Skeletal muscle tissue (tissue), 4 donors: Measurements from ENCODE around the gene UBE4B. TPM values are rescaled to one million over a fixed set of nuclear protein-coding genes. Genes with fewer than 3 reads are reported as not detected.

Source experiments
- H3K27ac ChIP-seq: one replicate; pipeline ENCODE4 v1.7.0; 2013; ENCODE audit warnings: mild to moderate bottlenecking, low read depth, low read length, inconsistent platforms
- H3K27me3 ChIP-seq, 3 donors: one replicate each; pipeline ENCODE4 v1.7.0; 2013; ENCODE audit warnings: low read length in 3 of 3; ENCODE audit not compliant: control insufficient read depth in 3 of 3, insufficient read depth in 3 of 3
- H3K36me3 ChIP-seq, 3 donors: one replicate each; pipeline ENCODE4 v1.7.0; 2013; ENCODE audit warnings: low read length in 3 of 3; ENCODE audit not compliant: control insufficient read depth in 3 of 3, insufficient read depth in 3 of 3
- H3K4me1 ChIP-seq, 3 donors: one replicate each; pipeline ENCODE4 v1.7.0; 2013; ENCODE audit warnings: low read length in 3 of 3, mild to moderate bottlenecking in 3 of 3; ENCODE audit not compliant: control insufficient read depth in 3 of 3, insufficient read depth in 3 of 3
- H3K4me3 ChIP-seq, 3 donors: one replicate each; pipeline ENCODE4 v1.7.0; 2013; ENCODE audit warnings: low read length in 3 of 3
- H3K9ac ChIP-seq, 3 donors: one replicate each; pipeline ENCODE4 v1.7.0; 2013; ENCODE audit warnings: low read length in 3 of 3, mild to moderate bottlenecking in 3 of 3, moderate library complexity in 2 of 3, low read depth in 1 of 3
- H3K9me3 ChIP-seq, 3 donors: one replicate each; pipeline ENCODE4 v1.7.0; 2013; ENCODE audit warnings: low read length in 3 of 3; ENCODE audit not compliant: control insufficient read depth in 3 of 3
- total RNA-seq: library from RNA; depleted of rRNA; stranded (reverse); fragments of >200 nt; gene quantifications from one replicate; pipeline ENCODE4 v1.2.3, GENCODE V29; 2014
- donor health status: Osteomylitis.

The UBE4B gene
- total RNA-seq, 1 donor from 2014 or later: 25.1 TPM

- Histone ChIP-seq H3K36me3 (peaks cover 5 to 15% (median 7%) of the 10 kb centered on the region in 3 donors), H3K4me3 (no peak overlapping the region), H3K9me3 (no peaks in the 10 kb centered on the region)
These were observed 45.7 kb downstream of the UBE4B start for GRCh38 chr1:10078494-10078893.

GRCh38 chr1:10080523-10080922 lies 47.8 kb downstream of the UBE4B start:
- no peak overlapping the region for H3K27ac ChIP-seq

More at GRCh38 chr1:10078494-10078893, 45.7 kb downstream of the UBE4B start:
- peaks cover 0 to 4% (median 0%) of the 10 kb centered on the region in 3 donors for H3K4me1 ChIP-seq
- H3K27me3 ChIP-seq: no peaks in the 10 kb centered on the region
- H3K9ac ChIP-seq: no peak overlapping the region
- no peak overlapping the region for H3K27ac ChIP-seq

GRCh38 chr1:10082785-10083479 lies 50.2 kb downstream of the UBE4B start:
- Histone ChIP-seq H3K9me3 (no peaks in the 10 kb centered on the region), H3K27ac (no peak overlapping the region), H3K4me1 (no peaks in the 10 kb centered on the region), H3K4me3 (no peak overlapping the region), H3K36me3 (peaks cover 2 to 8% (median 4%) of the 10 kb centered on the region in 3 donors), H3K27me3 (no peaks in the 10 kb centered on the region), H3K9ac (no peak overlapping the region)

More at GRCh38 chr1:10080523-10080922, 47.8 kb downstream of the UBE4B start:
- Histone ChIP-seq H3K27me3 (no peaks in the 10 kb centered on the region), H3K9me3 (no peaks in the 10 kb centered on the region), H3K4me1 (no peaks in the 10 kb centered on the region), H3K9ac (no peak overlapping the region), H3K36me3 (peaks cover 4 to 10% (median 5%) of the 10 kb centered on the region in 3 donors), H3K4me3 (no peak overlapping the region)

GRCh38 chr1:10084045-10084444 lies 51.3 kb downstream of the UBE4B start:
- Histone ChIP-seq H3K36me3 (peaks cover 2 to 4% (median 4%) of the 10 kb centered on the region in 3 donors), H3K9ac (no peak overlapping the region)

GRCh38 chr1:10085076-10085475 lies 52.3 kb downstream of the UBE4B start:
- no peak overlapping the region for H3K4me3 ChIP-seq
- H3K27ac ChIP-seq: no peak overlapping the region
- H3K9me3 ChIP-seq: no peaks in the 10 kb centered on the region
- H3K9ac ChIP-seq: no peak overlapping the region
- H3K27me3 ChIP-seq: no peaks in the 10 kb centered on the region
- no peaks in the 10 kb centered on the region for H3K4me1 ChIP-seq
- H3K36me3 ChIP-seq: peaks cover 2 to 4% (median 4%) of the 10 kb centered on the region in 3 donors

More at GRCh38 chr1:10084045-10084444, 51.3 kb downstream of the UBE4B start:
- H3K9me3 ChIP-seq: no peaks in the 10 kb centered on the region
- H3K4me1 ChIP-seq: no peaks in the 10 kb centered on the region
- no peak overlapping the region for H3K27ac ChIP-seq
- no peaks in the 10 kb centered on the region for H3K27me3 ChIP-seq
- H3K4me3 ChIP-seq: no peak overlapping the region

GRCh38 chr1:10087210-10087609 lies 54.5 kb downstream of the UBE4B start:
- Histone ChIP-seq H3K4me1 (no peaks in the 10 kb centered on the region), H3K27ac (no peak overlapping the region), H3K27me3 (no peaks in the 10 kb centered on the region), H3K36me3 (peaks cover 0 to 4% (median 2%) of the 10 kb centered on the region in 3 donors), H3K9ac (no peak overlapping the region), H3K9me3 (no peaks in the 10 kb centered on the region), H3K4me3 (no peak overlapping the region)

- Histone ChIP-seq H3K9ac (no peak overlapping the region), H3K36me3 (peaks cover 20 to 35% (median 33%) of the 10 kb centered on the region in 3 donors), H3K9me3 (no peaks in the 10 kb centered on the region), H3K4me3 (no peak overlapping the region), H3K4me1 (peaks cover 6 to 13% (median 6%) of the 10 kb centered on the region in 3 donors), H3K27ac (no peak overlapping the region), H3K27me3 (no peaks in the 10 kb centered on the region)
These were observed 69.2 kb downstream of the UBE4B start for GRCh38 chr1:10101929-10102328.

- H3K4me1 ChIP-seq: peaks cover 9 to 18% (median 13%) of the 10 kb centered on the region in 3 donors
- H3K27ac ChIP-seq: no peak overlapping the region
- no peak overlapping the region for H3K9ac ChIP-seq
- no peaks in the 10 kb centered on the region for H3K27me3 ChIP-seq
- peaks cover 21 to 38% (median 33%) of the 10 kb centered on the region in 3 donors for H3K36me3 ChIP-seq
- H3K4me3 ChIP-seq: no peak overlapping the region
- no peaks in the 10 kb centered on the region for H3K9me3 ChIP-seq
These were observed 70.4 kb downstream of the UBE4B start for GRCh38 chr1:10103193-10103592.

- Histone ChIP-seq H3K9ac (no peak overlapping the region), H3K27me3 (no peaks in the 10 kb centered on the region), H3K4me3 (no peak overlapping the region), H3K9me3 (no peaks in the 10 kb centered on the region), H3K36me3 (peaks cover 21 to 35% (median 35%) of the 10 kb centered on the region in 3 donors), H3K4me1 (peaks cover 17 to 29% (median 24%) of the 10 kb centered on the region in 3 donors), H3K27ac (no peak overlapping the region)
These were observed 72.1 kb downstream of the UBE4B start for GRCh38 chr1:10104834-10105233.

GRCh38 chr1:10105484-10105883 lies 72.7 kb downstream of the UBE4B start:
- Histone ChIP-seq H3K36me3 (peaks cover 21 to 35% (median 35%) of the 10 kb centered on the region in 3 donors), H3K4me3 (no peak overlapping the region), H3K9ac (no peak overlapping the region), H3K27ac (no peak overlapping the region), H3K9me3 (no peaks in the 10 kb centered on the region), H3K27me3 (no peaks in the 10 kb centered on the region), H3K4me1 (peaks cover 17 to 29% (median 24%) of the 10 kb centered on the region in 3 donors)
